HEK293T (cell line): Measurements from ENCODE around the gene S1PR4.
"Not testable (repeated sequence)": the region's sequence is repeated elsewhere in the genome, so short reads cannot be mapped to it uniquely, and the experiment has no call there.

Experiments used
- CTCF ChIA-PET: fragments of 350-600 bp; formaldehyde crosslinking; extraction: SDS; loops from one replicate; lab custom pipeline; 2021; ENCODE audit warnings: antibody characterized with exemption, inconsistent platforms; lab: Yijun Ruan, JAX
- POLR2A ChIA-PET: fragments of 350-600 bp; formaldehyde crosslinking; extraction: SDS; loops from one replicate; lab custom pipeline; 2020; ENCODE audit warnings: antibody characterized with exemption, inconsistent platforms; lab: Yijun Ruan, JAX
- DNase-seq: peaks from one replicate; pipeline ENCODE4 v3.0.0; 2012; ENCODE audit warnings: mixed read lengths; ENCODE audit errors: extremely low spot score
- ARNT ChIP-seq: fragments of 450-650 bp; IDR thresholded peaks from 2 replicates; pipeline ENCODE4 v1.6.1; 2017; ENCODE audit warnings: mild to moderate bottlenecking
- BHLHE40 ChIP-seq: fragments of 450-650 bp; IDR thresholded peaks from 2 replicates; pipeline ENCODE4 v1.6.1; 2016; ENCODE audit warnings: mild to moderate bottlenecking, moderate library complexity, borderline replicate concordance
- CTBP1 ChIP-seq: fragments of 450-650 bp; IDR thresholded peaks from 2 replicates; pipeline ENCODE4 v1.6.1; 2016; ENCODE audit warnings: borderline replicate concordance
- ELF4 ChIP-seq: fragments of 450-650 bp; IDR thresholded peaks from 2 replicates; pipeline ENCODE4 v1.6.1; 2017; ENCODE audit warnings: antibody characterized with exemption
- FOXA1 ChIP-seq: fragments of 450-650 bp; IDR thresholded peaks from 2 replicates; pipeline ENCODE4 v1.6.1; 2016; ENCODE audit warnings: mild to moderate bottlenecking
- FOXK2 ChIP-seq: fragments of 450-650 bp; IDR thresholded peaks from 2 replicates; pipeline ENCODE4 v1.6.1; 2016; ENCODE audit warnings: mild to moderate bottlenecking
- FOXM1 ChIP-seq: fragments of 450-650 bp; IDR thresholded peaks from 2 replicates; pipeline ENCODE4 v1.6.1; 2017; ENCODE audit warnings: mild to moderate bottlenecking, borderline replicate concordance
- HDGF ChIP-seq: fragments of 450-650 bp; IDR thresholded peaks from 2 replicates; pipeline ENCODE4 v1.6.1; 2017; ENCODE audit warnings: antibody characterized with exemption, borderline replicate concordance
- L3MBTL2 ChIP-seq: fragments of 450-650 bp; conservative IDR thresholded peaks from 2 replicates; pipeline ENCODE4 v1.6.1; 2016; ENCODE audit warnings: mild to moderate bottlenecking
- LEF1 ChIP-seq: fragments of 450-650 bp; IDR thresholded peaks from 2 replicates; pipeline ENCODE4 v1.6.1; 2017; ENCODE audit warnings: mild to moderate bottlenecking, borderline replicate concordance
- NFRKB ChIP-seq: fragments of 450-650 bp; IDR thresholded peaks from 2 replicates; pipeline ENCODE4 v1.6.1; 2016; ENCODE audit warnings: mild to moderate bottlenecking, moderate library complexity
- PKNOX1 ChIP-seq: fragments of 450-650 bp; IDR thresholded peaks from 2 replicates; pipeline ENCODE4 v1.6.1; 2016
- SP1 ChIP-seq: fragments of 450-650 bp; IDR thresholded peaks from 2 replicates; pipeline ENCODE4 v1.6.1; 2017
- SUZ12 ChIP-seq: fragments of 450-650 bp; IDR thresholded peaks from 2 replicates; pipeline ENCODE4 v1.6.1; 2016; ENCODE audit warnings: mild to moderate bottlenecking
- TARDBP ChIP-seq: fragments of 450-650 bp; IDR thresholded peaks from 2 replicates; pipeline ENCODE4 v1.6.1; 2016
- ZNF384 ChIP-seq: fragments of 450-650 bp; IDR thresholded peaks from 2 replicates; pipeline ENCODE4 v1.6.1; 2016

Gene S1PR4

GRCh38 chr19:3196064-3196932 lies 17.7 kb downstream of the S1PR4 start:
- ChIA-PET POLR2A (no interaction called here), CTCF (no interaction called here)
- no peak for TF ChIP-seq LEF1
- no peak for TF ChIP-seq ELF4
- TF ChIP-seq CTBP1 = no peak
- no peak for TF ChIP-seq HDGF
- no peak for TF ChIP-seq SUZ12
- TF ChIP-seq TARDBP = no peak
- TF ChIP-seq FOXA1 = no peak
- TF ChIP-seq FOXK2 = no peak
- DNase-seq = no peak

- no peak for DNase-seq
- POLR2A ChIA-PET = no interaction called here
- TF ChIP-seq FOXK2 = no peak
- CTCF ChIA-PET = interaction anchor here (0.6 kb wide), 1 partner anchor 88 kb away, joined by 3 read pairs; no protein-coding TSS in a partner anchor
Measured at GRCh38 chr19:3196933-3197205, 18.3 kb downstream of the S1PR4 start.

- POLR2A ChIA-PET = no interaction called here
- no peak for TF ChIP-seq CTBP1
- TF ChIP-seq ZNF384 = no peak
- no peak for TF ChIP-seq FOXA1
Measured at GRCh38 chr19:3198901-3199700, 20.5 kb downstream of the S1PR4 start.

GRCh38 chr19:3201072-3201700 lies 22.6 kb downstream of the S1PR4 start:
- POLR2A ChIA-PET = no interaction called here
- no peak for DNase-seq
- CTCF ChIA-PET = no interaction called here
- TF ChIP-seq LEF1 (no peak), FOXM1 (no peak), FOXA1 (no peak), ELF4 (no peak), L3MBTL2 (no peak), HDGF (no peak), SUZ12 (no peak), TARDBP (no peak), BHLHE40 (no peak)

More at GRCh38 chr19:3198901-3199700, 20.5 kb downstream of the S1PR4 start:
- CTCF ChIA-PET = no interaction called here
- no peak for DNase-seq

GRCh38 chr19:3201911-3202310 lies 23.3 kb downstream of the S1PR4 start:
- no peak for TF ChIP-seq FOXA1
- no peak for TF ChIP-seq PKNOX1
- TF ChIP-seq TARDBP = no peak
- POLR2A ChIA-PET = no interaction called here
- CTCF ChIA-PET = no interaction called here

GRCh38 chr19:3202346-3202745 lies 23.8 kb downstream of the S1PR4 start:
- ChIA-PET POLR2A (no interaction called here), CTCF (no interaction called here)
- TF ChIP-seq BHLHE40 (no peak), FOXA1 (no peak), HDGF (no peak), ARNT (no peak), CTBP1 (no peak), FOXK2 (no peak), TARDBP (no peak), NFRKB (no peak), L3MBTL2 (no peak), SP1 (no peak), FOXM1 (no peak), PKNOX1 (no peak), ZNF384 (no peak)
- no peak for DNase-seq

More at GRCh38 chr19:3201911-3202310, 23.3 kb downstream of the S1PR4 start:
- DNase-seq = no peak

GRCh38 chr19:3202895-3203294 lies 24.3 kb downstream of the S1PR4 start:
- CTCF ChIA-PET, DNase-seq, POLR2A ChIA-PET: not testable (repeated sequence)
